ENCODE measurements around the gene WT1.

DNA sequence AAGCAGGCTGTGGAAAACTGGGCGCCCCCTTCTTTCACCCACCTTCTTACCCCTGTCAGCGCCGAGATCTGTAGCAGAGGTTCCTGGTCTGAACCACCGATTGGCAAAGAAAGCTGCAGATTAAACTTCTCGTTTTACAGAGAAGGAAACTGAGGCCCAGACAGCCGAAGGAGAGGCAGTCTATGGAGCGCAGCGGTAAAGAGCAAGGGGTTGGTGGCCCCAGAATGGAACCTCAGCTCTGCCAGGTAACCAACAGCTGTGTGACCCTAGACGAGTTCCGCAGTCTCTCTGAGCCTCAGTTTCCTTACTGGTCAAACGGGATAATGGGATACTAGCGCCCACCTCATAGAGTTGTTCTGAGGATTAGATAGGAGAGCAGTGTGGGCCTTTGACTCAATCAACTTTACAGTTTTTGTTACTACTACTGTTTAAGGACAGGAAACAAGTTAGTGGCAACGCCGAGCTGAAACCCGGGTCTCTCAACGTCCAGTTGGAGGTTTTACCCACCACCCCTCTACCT, 3.1 kb upstream of the WT1 start:
- TF ChIP-seq CTCF (IDR thresholded peaks at IDR 0.05) (no peak), POLR2A (IDR thresholded peaks at IDR 0.05) (no peak), EP300 (IDR thresholded peaks at IDR 0.05) (no peak)
